Measurements from ENCODE around the gene KY.

KY gene

GRCh38 chr3:134649106-134649705 is 1.6 kb downstream of the KY start:
- H3K14ac ChIP-seq (ENCODE audit: low read length in 2 of 2) = no peak overlapping the region
- H2BK15ac ChIP-seq (ENCODE audit: low read depth, poor library complexity, severe bottlenecking) = no peak overlapping the region
- no peak overlapping the region for H2BK5ac ChIP-seq (ENCODE audit: low read depth, low read length, poor library complexity, severe bottlenecking)
- H3K4me1 ChIP-seq (ENCODE audit: control insufficient read depth, insufficient read depth, low read depth, low read length) = peaks cover 14% of the 10 kb centered on the region
- H2AFZ ChIP-seq (ENCODE audit: low read depth, low read length) = no peak overlapping the region
- H3K23ac ChIP-seq (ENCODE audit: low read length in 2 of 2) = no peak overlapping the region
- H2AK5ac ChIP-seq (ENCODE audit: low read length, severe bottlenecking) = no peak overlapping the region
- H3K27ac ChIP-seq (ENCODE audit: low read length, poor library complexity, severe bottlenecking) = no peak overlapping the region
- H4K8ac ChIP-seq (ENCODE audit: low read length) = no peak overlapping the region
- no peak overlapping the region for H3K9ac ChIP-seq (ENCODE audit: low read length)
- H3K36me3 ChIP-seq (ENCODE audit: control insufficient read depth in 1 of 2, insufficient read depth in 2 of 2, low read depth in 1 of 2, low read length in 2 of 2) = no peaks in the 10 kb centered on the region
- no peaks in the 10 kb centered on the region for H3K9me3 ChIP-seq (ENCODE audit: control insufficient read depth, low read length)
- H3K27me3 ChIP-seq (ENCODE audit: control insufficient read depth in 1 of 2, insufficient read depth in 1 of 2, low read length in 2 of 2) = peaks cover 0 to 68% of the 10 kb centered on the region in 2 experiments
- 73% methylated on average over 7 of the region's 7 CpGs for WGBS
- no peak overlapping the region for H3K4ac ChIP-seq (ENCODE audit: low read depth in 1 of 2, low read length in 2 of 2)
- H3K18ac ChIP-seq (ENCODE audit: low read depth in 1 of 2, low read length in 2 of 2) = no peak overlapping the region
- H2BK120ac ChIP-seq (ENCODE audit: low read depth, low read length) = no peak overlapping the region
- no peaks in the 10 kb centered on the region for H3K79me1 ChIP-seq (replicated peaks; ENCODE audit: low read length, poor library complexity, severe bottlenecking)
- no peak overlapping the region for H3K4me2 ChIP-seq (ENCODE audit: low read length, poor library complexity, severe bottlenecking)
- H4K91ac ChIP-seq (ENCODE audit: low read length) = no peak overlapping the region
- no peak overlapping the region for H2BK12ac ChIP-seq (ENCODE audit: low read length in 2 of 2)
- H3K4me3 ChIP-seq (ENCODE audit: insufficient read depth in 1 of 2, low read depth in 1 of 2, low read length in 2 of 2) = no peak overlapping the region
- no peak for DNase-seq

- Histone ChIP-seq H3K14ac (ENCODE audit: low read length in 2 of 2) (no peak overlapping the region), H4K91ac (ENCODE audit: low read length) (no peak overlapping the region), H3K4me3 (ENCODE audit: insufficient read depth in 1 of 2, low read depth in 1 of 2, low read length in 2 of 2) (no peak overlapping the region), H3K36me3 (ENCODE audit: control insufficient read depth in 1 of 2, insufficient read depth in 2 of 2, low read depth in 1 of 2, low read length in 2 of 2) (no peaks in the 10 kb centered on the region), H2BK15ac (ENCODE audit: low read depth, poor library complexity, severe bottlenecking) (no peak overlapping the region), H2BK120ac (ENCODE audit: low read depth, low read length) (no peak overlapping the region), H2AK5ac (ENCODE audit: low read length, severe bottlenecking) (no peak overlapping the region), H3K4me1 (ENCODE audit: control insufficient read depth, insufficient read depth, low read depth, low read length) (peaks cover 14% of the 10 kb centered on the region), H3K23ac (ENCODE audit: low read length in 2 of 2) (no peak overlapping the region), H3K27ac (ENCODE audit: low read length, poor library complexity, severe bottlenecking) (no peak overlapping the region), H3K4me2 (ENCODE audit: low read length, poor library complexity, severe bottlenecking) (no peak overlapping the region), H2BK12ac (ENCODE audit: low read length in 2 of 2) (no peak overlapping the region), H3K18ac (ENCODE audit: low read depth in 1 of 2, low read length in 2 of 2) (no peak overlapping the region), H2BK5ac (ENCODE audit: low read depth, low read length, poor library complexity, severe bottlenecking) (no peak overlapping the region), H3K9ac (ENCODE audit: low read length) (no peak overlapping the region), H3K9me3 (ENCODE audit: control insufficient read depth, low read length) (no peaks in the 10 kb centered on the region), H3K79me1 (replicated peaks; ENCODE audit: low read length, poor library complexity, severe bottlenecking) (no peaks in the 10 kb centered on the region), H2AFZ (ENCODE audit: low read depth, low read length) (no peak overlapping the region), H3K4ac (ENCODE audit: low read depth in 1 of 2, low read length in 2 of 2) (no peak overlapping the region), H4K8ac (ENCODE audit: low read length) (no peak overlapping the region), H3K27me3 (ENCODE audit: control insufficient read depth in 1 of 2, insufficient read depth in 1 of 2, low read length in 2 of 2) (peaks cover 0 to 58% of the 10 kb centered on the region in 2 experiments)
- no peak for DNase-seq
- 80% methylated on average over 15 of the region's 15 CpGs for WGBS
Observed at GRCh38 chr3:134647902-134648760, 2.7 kb downstream of the KY start.

- Histone ChIP-seq H4K8ac (ENCODE audit: low read length) (no peak overlapping the region), H3K4me2 (ENCODE audit: low read length, poor library complexity, severe bottlenecking) (no peak overlapping the region), H3K4ac (ENCODE audit: low read depth in 1 of 2, low read length in 2 of 2) (no peak overlapping the region), H4K91ac (ENCODE audit: low read length) (no peak overlapping the region), H3K27me3 (ENCODE audit: control insufficient read depth in 1 of 2, insufficient read depth in 1 of 2, low read length in 2 of 2) (peaks cover 0 to 44% of the 10 kb centered on the region in 2 experiments), H2BK5ac (ENCODE audit: low read depth, low read length, poor library complexity, severe bottlenecking) (no peak overlapping the region), H2AK5ac (ENCODE audit: low read length, severe bottlenecking) (no peak overlapping the region), H2BK15ac (ENCODE audit: low read depth, poor library complexity, severe bottlenecking) (no peak overlapping the region), H3K79me1 (replicated peaks; ENCODE audit: low read length, poor library complexity, severe bottlenecking) (no peaks in the 10 kb centered on the region), H3K9me3 (ENCODE audit: control insufficient read depth, low read length) (no peaks in the 10 kb centered on the region), H3K23ac (ENCODE audit: low read length in 2 of 2) (no peak overlapping the region), H2AFZ (ENCODE audit: low read depth, low read length) (no peak overlapping the region), H2BK12ac (ENCODE audit: low read length in 2 of 2) (no peak overlapping the region), H3K9ac (ENCODE audit: low read length) (no peak overlapping the region), H3K14ac (ENCODE audit: low read length in 2 of 2) (no peak overlapping the region), H3K18ac (ENCODE audit: low read depth in 1 of 2, low read length in 2 of 2) (no peak overlapping the region), H3K27ac (ENCODE audit: low read length, poor library complexity, severe bottlenecking) (no peak overlapping the region), H3K4me1 (ENCODE audit: control insufficient read depth, insufficient read depth, low read depth, low read length) (peaks cover 10% of the 10 kb centered on the region), H3K36me3 (ENCODE audit: control insufficient read depth in 1 of 2, insufficient read depth in 2 of 2, low read depth in 1 of 2, low read length in 2 of 2) (no peaks in the 10 kb centered on the region), H3K4me3 (ENCODE audit: insufficient read depth in 1 of 2, low read depth in 1 of 2, low read length in 2 of 2) (no peak overlapping the region), H2BK120ac (ENCODE audit: low read depth, low read length) (no peak overlapping the region)
- DNase-seq = no peak
- WGBS = 85% methylated on average over 1 of the region's 1 CpG
Observed at GRCh38 chr3:134646086-134646485, 4.7 kb downstream of the KY start.

- no peak overlapping the region for H2BK12ac ChIP-seq (ENCODE audit: low read length in 2 of 2)
- H3K9me3 ChIP-seq (ENCODE audit: control insufficient read depth, low read length) = no peaks in the 10 kb centered on the region
- H2BK120ac ChIP-seq (ENCODE audit: low read depth, low read length) = no peak overlapping the region
- no peak overlapping the region for H3K9ac ChIP-seq (ENCODE audit: low read length)
- H2BK5ac ChIP-seq (ENCODE audit: low read depth, low read length, poor library complexity, severe bottlenecking) = no peak overlapping the region
- H3K36me3 ChIP-seq (ENCODE audit: control insufficient read depth in 1 of 2, insufficient read depth in 2 of 2, low read depth in 1 of 2, low read length in 2 of 2) = no peaks in the 10 kb centered on the region
- H2AFZ ChIP-seq (ENCODE audit: low read depth, low read length) = no peak overlapping the region
- H2AK5ac ChIP-seq (ENCODE audit: low read length, severe bottlenecking) = no peak overlapping the region
- peaks cover 4% of the 10 kb centered on the region for H3K4me1 ChIP-seq (ENCODE audit: control insufficient read depth, insufficient read depth, low read depth, low read length)
- H4K8ac ChIP-seq (ENCODE audit: low read length) = no peak overlapping the region
- H3K14ac ChIP-seq (ENCODE audit: low read length in 2 of 2) = no peak overlapping the region
- H3K23ac ChIP-seq (ENCODE audit: low read length in 2 of 2) = no peak overlapping the region
- H3K27me3 ChIP-seq (ENCODE audit: control insufficient read depth in 1 of 2, insufficient read depth in 1 of 2, low read length in 2 of 2) = peaks cover 0 to 39% of the 10 kb centered on the region in 2 experiments
- no peak overlapping the region for H3K27ac ChIP-seq (ENCODE audit: low read length, poor library complexity, severe bottlenecking)
- H2BK15ac ChIP-seq (ENCODE audit: low read depth, poor library complexity, severe bottlenecking) = no peak overlapping the region
- H3K79me1 ChIP-seq (replicated peaks; ENCODE audit: low read length, poor library complexity, severe bottlenecking) = no peaks in the 10 kb centered on the region
- H3K4me2 ChIP-seq (ENCODE audit: low read length, poor library complexity, severe bottlenecking) = no peak overlapping the region
- WGBS = 83% methylated on average over 5 of the region's 5 CpGs
- DNase-seq = no peak
- no peak overlapping the region for H3K18ac ChIP-seq (ENCODE audit: low read depth in 1 of 2, low read length in 2 of 2)
- no peak overlapping the region for H3K4ac ChIP-seq (ENCODE audit: low read depth in 1 of 2, low read length in 2 of 2)
- no peak overlapping the region for H3K4me3 ChIP-seq (ENCODE audit: insufficient read depth in 1 of 2, low read depth in 1 of 2, low read length in 2 of 2)
- no peak overlapping the region for H4K91ac ChIP-seq (ENCODE audit: low read length)
Observed at GRCh38 chr3:134645515-134645914, 5.3 kb downstream of the KY start.
